ENCODE results near the gene TMEM81. TPM values are rescaled to one million over a fixed set of nuclear protein-coding genes. Genes with fewer than 3 reads are reported as not detected.

Gene TMEM81
- total RNA-seq, 4 donors from 2014 or later = 2.9 to 3.7 TPM; not detected in 2

- peaks cover 0 to 59% (median 7%) of the 10 kb centered on the region in 4 donors for H3K36me3 ChIP-seq
- intact Hi-C loops (cut with DNase I; ENCODE audit: low total_unique reads) (no loop called here), in situ Hi-C loops (cut with MboI; ENCODE audit: low pct_ligation_motif_present in 1 of 4, low pct_unique_long_range_greater_than_20kb in 1 of 4, low sequenced_read_pairs in 3 of 4) (no loop called here)
- H3K27me3 ChIP-seq = no peaks in the 10 kb centered on the region
- no peak for TF ChIP-seq POLR2AphosphoS5 (IDR thresholded peaks at IDR 0.05)
- no peak for TF ChIP-seq CTCF (IDR thresholded peaks at IDR 0.05)
- TF ChIP-seq POLR2A (IDR thresholded peaks at IDR 0.05) = no peak
- TF ChIP-seq EP300 (IDR thresholded peaks at IDR 0.05; ENCODE audit: low read depth) = no peak
- no peak overlapping the region for H3K27ac ChIP-seq
- H3K4me3 ChIP-seq = no peak overlapping the region
- H3K9me3 ChIP-seq = no peaks in the 10 kb centered on the region
- H3K4me1 ChIP-seq = no peaks in the 10 kb centered on the region
- DNase-seq = no peak
These were observed 27.1 kb upstream of the TMEM81 start for GRCh38 chr1:205111354-205111753.

- intact Hi-C loops (cut with DNase I; ENCODE audit: low total_unique reads) = no loop called here
These were observed 25.5 kb upstream of the TMEM81 start for GRCh38 chr1:205109711-205110110.

GRCh38 chr1:205109269-205109668 is 25.0 kb upstream of the TMEM81 start:
- 92 to 97% methylated on average over 1 of the region's 1 CpG for WGBS, 2 donors (ENCODE audit: low coverage in 1 of 2)
- in situ Hi-C loops (cut with MboI; ENCODE audit: low pct_ligation_motif_present in 1 of 4, low pct_unique_long_range_greater_than_20kb in 1 of 4, low sequenced_read_pairs in 3 of 4) = no loop called here

More at GRCh38 chr1:205109711-205110110, 25.5 kb upstream of the TMEM81 start:
- 99 to 100% methylated on average over 2 to 5 of the region's 5 CpGs for WGBS, 2 donors (ENCODE audit: low coverage in 1 of 2)
- Histone ChIP-seq H3K36me3 (peaks cover 0 to 71% (median 11%) of the 10 kb centered on the region in 4 donors), H3K27ac (no peak overlapping the region), H3K4me3 (no peak overlapping the region), H3K4me1 (no peaks in the 10 kb centered on the region), H3K27me3 (no peaks in the 10 kb centered on the region), H3K9me3 (no peaks in the 10 kb centered on the region)
- TF ChIP-seq EP300 (IDR thresholded peaks at IDR 0.05; ENCODE audit: low read depth) = no peak
- no peak for TF ChIP-seq POLR2AphosphoS5 (IDR thresholded peaks at IDR 0.05)
- TF ChIP-seq POLR2A (IDR thresholded peaks at IDR 0.05) = no peak
- TF ChIP-seq CTCF (IDR thresholded peaks at IDR 0.05) = no peak
- DNase-seq = no peak
- in situ Hi-C loops (cut with MboI; ENCODE audit: low pct_ligation_motif_present in 1 of 4, low pct_unique_long_range_greater_than_20kb in 1 of 4, low sequenced_read_pairs in 3 of 4) = no loop called here

GRCh38 chr1:205108464-205108863 is 24.2 kb upstream of the TMEM81 start:
- Histone ChIP-seq H3K27me3 (no peaks in the 10 kb centered on the region), H3K4me1 (no peaks in the 10 kb centered on the region), H3K4me3 (no peak overlapping the region), H3K9me3 (no peaks in the 10 kb centered on the region), H3K27ac (no peak overlapping the region), H3K36me3 (peaks cover 0 to 71% (median 15%) of the 10 kb centered on the region in 4 donors)
- WGBS, 2 donors (ENCODE audit: low coverage in 1 of 2) = 82 to 89% methylated on average over 4 of the region's 4 CpGs
- TF ChIP-seq CTCF (IDR thresholded peaks at IDR 0.05) (no peak), POLR2AphosphoS5 (IDR thresholded peaks at IDR 0.05) (no peak), POLR2A (IDR thresholded peaks at IDR 0.05) (no peak), EP300 (IDR thresholded peaks at IDR 0.05; ENCODE audit: low read depth) (no peak)
- DNase-seq = no peak
- intact Hi-C loops (cut with DNase I; ENCODE audit: low total_unique reads) = no loop called here
- in situ Hi-C loops (cut with MboI; ENCODE audit: low pct_ligation_motif_present in 1 of 4, low pct_unique_long_range_greater_than_20kb in 1 of 4, low sequenced_read_pairs in 3 of 4) = no loop called here

More at GRCh38 chr1:205109269-205109668, 25.0 kb upstream of the TMEM81 start:
- Histone ChIP-seq H3K27ac (no peak overlapping the region), H3K36me3 (peaks cover 0 to 71% (median 12%) of the 10 kb centered on the region in 4 donors), H3K27me3 (no peaks in the 10 kb centered on the region), H3K4me3 (no peak overlapping the region), H3K4me1 (no peaks in the 10 kb centered on the region), H3K9me3 (no peaks in the 10 kb centered on the region)
- TF ChIP-seq POLR2AphosphoS5 (IDR thresholded peaks at IDR 0.05) = no peak
- TF ChIP-seq CTCF (IDR thresholded peaks at IDR 0.05) = no peak
- TF ChIP-seq POLR2A (IDR thresholded peaks at IDR 0.05) = no peak
- TF ChIP-seq EP300 (IDR thresholded peaks at IDR 0.05; ENCODE audit: low read depth) = no peak
- DNase-seq = no peak
- intact Hi-C loops (cut with DNase I; ENCODE audit: low total_unique reads) = no loop called here
